Endothelial cell of umbilical vein (primary cell): Measurements from ENCODE around the gene SUCLG1. TPM values are rescaled to one million over a fixed set of nuclear protein-coding genes. Genes with fewer than 3 reads are reported as not detected.

Source experiments
- BruUV-seq: library from RNA; stranded (reverse); fragments of 400-500 nt; replicated peaks from 2 replicates; lab custom pipeline; 2021; lab: Mats Ljungman, UMichigan
- CTCF ChIA-PET: fragments of 300-600, 350-600 bp; sonication (Branson Sonifier 250); formaldehyde crosslinking; loops from one replicate; lab custom pipeline; 2021; ENCODE audit warnings: antibody characterized with exemption, inconsistent platforms; lab: Charles Lee
- POLR2A ChIA-PET: fragments of 300-600, 350-600 bp; sonication (Branson Sonifier 250); formaldehyde crosslinking; loops from one replicate; lab custom pipeline; 2021; ENCODE audit warnings: antibody characterized with exemption, inconsistent platforms; lab: Charles Lee
- DNase-seq: peaks from one replicate; pipeline ENCODE4 v3.0.0-alpha.2; 2011; ENCODE audit warnings: low read depth, low spot score
- FAIRE-seq: peaks from 2 replicates; lab custom pipeline; 2011; peaks lifted over from hg19 to GRCh38; lab: Jason Lieb, UNC
- H2AFZ ChIP-seq: 2 replicates; pipeline ENCODE4 v1.6.0; 2012; ENCODE audit warnings: low read depth, low read length, control low read depth, inconsistent platforms
- H3K27ac ChIP-seq: 2 replicates; pipeline ENCODE4 v1.5.1; 2011; ENCODE audit warnings: low read depth, mild to moderate bottlenecking, control low read depth, low read length, moderate library complexity; ENCODE audit not compliant: insufficient read depth
- H3K27me3 ChIP-seq, 2 experiments: 2 replicates each; pipeline versions ENCODE4 v1.6.0 to v1.6.1; 2011; ENCODE audit warnings: low read length in 2 of 2, mixed read lengths in 1 of 2; ENCODE audit not compliant: control insufficient read depth in 2 of 2, insufficient read depth in 2 of 2
- H3K36me3 ChIP-seq, 2 experiments: 2 replicates in 1 of 2; 3 replicates in 1 of 2; pipeline ENCODE4 v1.5.1; 2011; ENCODE audit warnings: low read length in 2 of 2, mild to moderate bottlenecking in 1 of 2, moderate library complexity in 1 of 2; ENCODE audit not compliant: control insufficient read depth in 2 of 2, insufficient read depth in 2 of 2; ENCODE audit errors: extremely low read depth in 1 of 2
- H3K4me1 ChIP-seq: 3 replicates; pipeline ENCODE4 v1.5.1; 2011; ENCODE audit warnings: mild to moderate bottlenecking, low read length; ENCODE audit not compliant: control insufficient read depth, insufficient read depth; ENCODE audit errors: extremely low read depth
- H3K4me2 ChIP-seq: 2 replicates; pipeline ENCODE4 v1.6.1; 2011; ENCODE audit warnings: low read length, control low read depth, mixed read lengths; ENCODE audit not compliant: insufficient read depth
- H3K4me3 ChIP-seq, 3 experiments: fragments of 200-600 bp in 1 of 3; sonication (generic), shearing (Covaris generic) in 1 of 3; replicated peaks in 1 of 3; 2 replicates each; pipeline ENCODE4 v1.5.1; 2011 to 2016; ENCODE audit warnings: control low read depth in 3 of 3, low read length in 3 of 3, mild to moderate bottlenecking in 2 of 3, inconsistent platforms in 1 of 3, low read depth in 1 of 3, moderate library complexity in 1 of 3; ENCODE audit not compliant: insufficient read depth in 1 of 3
- H3K79me2 ChIP-seq: 2 replicates; pipeline ENCODE4 v1.6.0; 2012; ENCODE audit warnings: low read length, inconsistent platforms; ENCODE audit not compliant: control insufficient read depth, insufficient read depth
- H3K9ac ChIP-seq: replicated peaks from 2 replicates; pipeline ENCODE3; 2011; ENCODE audit warnings: low read length, control low read depth; ENCODE audit not compliant: insufficient read depth; ENCODE audit errors: extremely low read depth
- H3K9me1 ChIP-seq: replicated peaks from 3 replicates; pipeline ENCODE4 v1.6.0; 2011; ENCODE audit warnings: mild to moderate bottlenecking, low read length; ENCODE audit not compliant: control insufficient read depth, insufficient read depth; ENCODE audit errors: extremely low read depth
- H3K9me3 ChIP-seq: replicated peaks from 2 replicates; pipeline ENCODE4 v1.5.1; 2012; ENCODE audit warnings: low read length, inconsistent platforms; ENCODE audit not compliant: control insufficient read depth, insufficient read depth
- H4K20me1 ChIP-seq: replicated peaks from 2 replicates; pipeline ENCODE3; 2011; ENCODE audit warnings: mild to moderate bottlenecking, low read length; ENCODE audit not compliant: control insufficient read depth, insufficient read depth; ENCODE audit errors: extremely low read depth
- CTCF ChIP-seq, 2 donors: IDR thresholded peaks; 1 replicate in 1 of 2; 2 replicates in 1 of 2; pipeline ENCODE4 v1.5.1; 2011; ENCODE audit warnings: low read length in 2 of 2, mild to moderate bottlenecking in 2 of 2, moderate library complexity in 2 of 2, control low read depth in 1 of 2, inconsistent platforms in 1 of 2, low read depth in 1 of 2; ENCODE audit not compliant: insufficient read depth in 1 of 2; ENCODE audit errors: extremely low read depth in 1 of 2
- EZH2 ChIP-seq: IDR thresholded peaks from 2 replicates; pipeline ENCODE4 v1.6.1; 2012; ENCODE audit warnings: borderline replicate concordance, low read depth, mild to moderate bottlenecking, moderate library complexity, low read length, inconsistent platforms; ENCODE audit not compliant: severe bottlenecking
- FOS ChIP-seq: IDR thresholded peaks from 2 replicates; pipeline ENCODE4 v1.6.1; 2011; ENCODE audit warnings: mild to moderate bottlenecking, low read length, moderate library complexity, borderline replicate concordance; ENCODE audit not compliant: insufficient read depth
- GATA2 ChIP-seq: IDR thresholded peaks from 2 replicates; pipeline ENCODE4 v1.7.0; 2011; ENCODE audit warnings: low read depth, mild to moderate bottlenecking, moderate library complexity, mixed read lengths, low read length; ENCODE audit not compliant: insufficient read length, insufficient read depth
- JUN ChIP-seq: IDR thresholded peaks from 2 replicates; pipeline ENCODE4 v1.6.1; 2011; ENCODE audit warnings: borderline replicate concordance, low read depth; ENCODE audit not compliant: insufficient read length, insufficient read depth
- MYC ChIP-seq: IDR thresholded peaks from one replicate; pipeline ENCODE4 v1.6.1; 2011; ENCODE audit warnings: mild to moderate bottlenecking, low read depth, low read length
- POLR2A ChIP-seq: IDR thresholded peaks from 2 replicates; pipeline ENCODE4 v1.6.1; 2012; ENCODE audit warnings: low read depth, mild to moderate bottlenecking, control low read depth, low read length
- POLR2AphosphoS5 ChIP-seq: IDR thresholded peaks from 2 replicates; pipeline ENCODE4 v1.6.1; 2012; ENCODE audit warnings: low read depth, mild to moderate bottlenecking, control low read depth, low read length, moderate library complexity; ENCODE audit not compliant: insufficient read depth
- dilution Hi-C: fragments of 300-500 bp; cut with MboI; formaldehyde crosslinking; loops from one replicate; pipeline ENCODE4 v1.15.0; 2019; ENCODE audit warnings: low sequenced_read_pairs; ENCODE audit not compliant: extremely low pct_ligation_motif_present
- intact Hi-C: fragments of 100-400 bp; cut with micrococcal nuclease; formaldehyde crosslinking; loops from one replicate; pipeline ENCODE4 v1.10.0; 2022
- polyA plus RNA-seq, 4 experiments: library from polyadenylated mRNA; depleted of rRNA in 3 of 4; stranded (reverse) in 3 of 4; unstranded in 1 of 4; fragments of >200 nt; gene quantifications; 2 replicates each; pipeline versions ENCODE4 v1.2.1 to v1.2.3, GENCODE V29; 2011 to 2012; ENCODE audit warnings: missing spikeins in 1 of 4
- total RNA-seq: library from RNA; stranded (reverse); gene quantifications from 2 replicates; pipeline ENCODE4 v1.2.3, GENCODE V29; 2021

SUCLG1 gene
- total and polyA plus RNA-seq, 2 donors (not counting 3 experiments of a cell fraction or from before 2014, with no cell fraction given): 31.7 to 59.2 TPM

DNA sequence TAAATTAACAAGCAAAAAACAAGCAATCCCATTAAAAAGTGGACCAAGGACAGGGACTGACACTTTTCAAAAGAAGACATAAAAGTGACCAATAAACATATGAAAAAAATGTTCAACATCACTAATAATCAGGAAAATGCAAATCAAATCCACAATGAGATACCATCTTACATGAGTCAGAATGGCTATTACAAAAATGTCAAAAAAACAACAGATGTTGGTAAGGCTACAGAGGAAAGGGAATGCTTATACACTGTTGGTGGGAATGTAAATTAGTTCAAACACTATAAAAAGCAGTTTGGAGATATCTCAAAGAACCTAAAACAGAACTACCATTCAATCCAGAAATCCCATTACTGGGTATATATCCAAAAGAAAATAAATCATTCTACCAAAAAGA is 78.2 kb downstream of the SUCLG1 start:
- TF ChIP-seq FOS (no peak), JUN (no peak), MYC (no peak), POLR2A (no peak), GATA2 (no peak), CTCF (IDR thresholded peaks at IDR 0.05; ENCODE audit: extremely low read depth in 1 of 2, insufficient read depth in 1 of 2, low read depth in 1 of 2, low read length in 2 of 2) (no peak), EZH2 (no peak), POLR2AphosphoS5 (no peak)
- H3K27me3 ChIP-seq: no peaks in the 10 kb centered on the region
- intact Hi-C loops: no loop called here
- BruUV-seq: no TSS peak
- H3K79me2 ChIP-seq: no peaks in the 10 kb centered on the region
- H3K4me2 ChIP-seq: no peak overlapping the region
- H3K36me3 ChIP-seq: no peaks in the 10 kb centered on the region
- dilution Hi-C loops: no loop called here
- no peak for FAIRE-seq
- H3K9ac ChIP-seq: no peak overlapping the region
- POLR2A ChIA-PET: no interaction called here
- CTCF ChIA-PET: no interaction called here
- H3K4me3 ChIP-seq: no peak overlapping the region
- no peaks in the 10 kb centered on the region for H3K9me1 ChIP-seq
- H3K9me3 ChIP-seq: no peaks in the 10 kb centered on the region
- no peaks in the 10 kb centered on the region for H3K4me1 ChIP-seq
- no peak overlapping the region for H3K27ac ChIP-seq
- H4K20me1 ChIP-seq: no peaks in the 10 kb centered on the region
- no peak overlapping the region for H2AFZ ChIP-seq
- no peak for DNase-seq
